ENCODE results near the gene MAD2L1BP. TPM values are rescaled to one million over a fixed set of nuclear protein-coding genes. Genes with fewer than 3 reads are reported as not detected.

Gene MAD2L1BP
- total RNA-seq, 3 donors from 2014 or later, result 25.7 to 51.4 (median 41.4) TPM

GRCh38 chr6:43622541-43622940, 13.1 kb upstream of the MAD2L1BP start:
- Histone ChIP-seq H3K4me1 (ENCODE audit: low read depth) (peaks cover 8% of the 10 kb centered on the region), H3K36me3 (ENCODE audit: low read depth) (no peaks in the 10 kb centered on the region), H3K9me3 (no peaks in the 10 kb centered on the region), H3K4me3 (no peak overlapping the region)
- DNase-seq, result no peak
- intact Hi-C loops (cut with DNase I, micrococcal nuclease), result no loop called here
- no peak for ATAC-seq
- no peak for TF ChIP-seq CTCF (IDR thresholded peaks at IDR 0.05)

GRCh38 chr6:43623880-43624785, 11.5 kb upstream of the MAD2L1BP start:
- intact Hi-C loops (cut with DNase I, micrococcal nuclease), result no loop called here
- no peaks in the 10 kb centered on the region for H3K36me3 ChIP-seq (ENCODE audit: low read depth)

GRCh38 chr6:43624786-43625288, 10.8 kb upstream of the MAD2L1BP start:
- ATAC-seq (no peak), DNase-seq (no peak)
- Histone ChIP-seq H3K4me1 (ENCODE audit: low read depth) (peaks cover 11% of the 10 kb centered on the region), H3K4me3 (no peak overlapping the region), H3K36me3 (ENCODE audit: low read depth) (no peaks in the 10 kb centered on the region), H3K9me3 (no peaks in the 10 kb centered on the region)
- TF ChIP-seq CTCF (IDR thresholded peaks at IDR 0.05), result no peak
- intact Hi-C loops (cut with DNase I, micrococcal nuclease), result no loop called here

More at GRCh38 chr6:43623880-43624785, 11.5 kb upstream of the MAD2L1BP start:
- Histone ChIP-seq H3K9me3 (no peaks in the 10 kb centered on the region), H3K4me3 (no peak overlapping the region), H3K4me1 (ENCODE audit: low read depth) (peaks cover 11% of the 10 kb centered on the region)
- no peak for DNase-seq
- ATAC-seq, result no peak
- TF ChIP-seq CTCF (IDR thresholded peaks at IDR 0.05), result no peak

GRCh38 chr6:43625393-43625992, 10.1 kb upstream of the MAD2L1BP start:
- no peak for DNase-seq
- Histone ChIP-seq H3K4me1 (ENCODE audit: low read depth) (peaks cover 17% of the 10 kb centered on the region), H3K36me3 (ENCODE audit: low read depth) (no peaks in the 10 kb centered on the region), H3K9me3 (no peaks in the 10 kb centered on the region), H3K4me3 (no peak overlapping the region)
- intact Hi-C loops (cut with DNase I, micrococcal nuclease), result no loop called here
- no peak for TF ChIP-seq CTCF (IDR thresholded peaks at IDR 0.05)
- no peak for ATAC-seq

GRCh38 chr6:43627008-43627825, 8.4 kb upstream of the MAD2L1BP start:
- peaks cover 18% of the 10 kb centered on the region for H3K4me1 ChIP-seq (ENCODE audit: low read depth)
- intact Hi-C loops (cut with DNase I, micrococcal nuclease), result no loop called here
- TF ChIP-seq CTCF (IDR thresholded peaks at IDR 0.05), result no peak
- H3K36me3 ChIP-seq (ENCODE audit: low read depth), result no peaks in the 10 kb centered on the region
- DNase-seq (peak in 2 of 3 donors; percentile 32 to 79), ATAC-seq (peak; percentile 2)
- no peaks in the 10 kb centered on the region for H3K9me3 ChIP-seq
- H3K4me3 ChIP-seq, result no peak overlapping the region
